WTC11 (cell line): Measurements from ENCODE around the gene GADL1. TPM values are rescaled to one million over a fixed set of nuclear protein-coding genes. Genes with fewer than 3 reads are reported as not detected.

ENCODE experiments used
- ATAC-seq: fragments of 200-7000 bp; cut with Tn5 transposase; 2 replicates; pipeline ENCODE4 v1.10.0; 2021; ENCODE audit warnings: mild to moderate bottlenecking, moderate library complexity
- CTCF ChIA-PET: fragments of 300-600 bp; sonication (Branson Sonifier 250); formaldehyde crosslinking; loops from one replicate; lab custom pipeline; 2021; ENCODE audit warnings: antibody characterized with exemption; lab: Charles Lee
- POLR2A ChIA-PET: fragments of 350-600 bp; sonication (Branson Sonifier 250); formaldehyde crosslinking; loops from one replicate; lab custom pipeline; 2021; ENCODE audit warnings: antibody characterized with exemption; lab: Charles Lee
- DNase-seq: peaks from one replicate; pipeline ENCODE4 v3.0.0; 2021; ENCODE audit warnings: low spot score
- H3K27ac Mint-ChIP-seq: 2 replicates; pipeline ENCODE4 v1.8.0; 2021; ENCODE audit warnings: mixed read lengths
- H3K27me3 Mint-ChIP-seq: 2 replicates; pipeline ENCODE4 v1.8.0; 2021; ENCODE audit warnings: low read depth, mild to moderate bottlenecking, moderate library complexity, mixed read lengths
- H3K36me3 Mint-ChIP-seq: 2 replicates; pipeline ENCODE4 v1.8.0; 2021; ENCODE audit warnings: mixed read lengths
- H3K4me1 Mint-ChIP-seq: 2 replicates; pipeline ENCODE4 v1.8.0; 2022; ENCODE audit warnings: mixed read lengths
- H3K4me3 Mint-ChIP-seq: 2 replicates; pipeline ENCODE4 v1.8.0; 2021; ENCODE audit warnings: mild to moderate bottlenecking, moderate library complexity, mixed read lengths
- H3K9me3 Mint-ChIP-seq: 2 replicates; pipeline ENCODE4 v1.8.0; 2021; ENCODE audit warnings: mixed read lengths
- CREB1 ChIP-seq: sonication (generic); formaldehyde crosslinking; IDR thresholded peaks from 2 replicates; pipeline ENCODE4 v1.8.0; 2023; ENCODE audit warnings: mild to moderate bottlenecking, missing genetic modification reagents
- EMX1 ChIP-seq: fragments of 250-450 bp; sonication (Bioruptor Pico); IDR thresholded peaks from 2 replicates; pipeline ENCODE4 v1.8.0; 2021; ENCODE audit warnings: mild to moderate bottlenecking
- FOXP1 ChIP-seq: sonication (generic); formaldehyde crosslinking; IDR thresholded peaks from 2 replicates; pipeline ENCODE4 v1.8.0; 2022; ENCODE audit warnings: missing genetic modification reagents, mild to moderate bottlenecking, moderate library complexity, borderline replicate concordance
- JAZF1 ChIP-seq: fragments of 250-450 bp; sonication (Bioruptor Pico); IDR thresholded peaks from 2 replicates; pipeline ENCODE4 v1.9.0; 2021; ENCODE audit warnings: moderate library complexity, mild to moderate bottlenecking, inconsistent platforms
- MYBL2 ChIP-seq: sonication (generic); formaldehyde crosslinking; IDR thresholded peaks from 2 replicates; pipeline ENCODE4 v1.8.1; 2023; ENCODE audit warnings: mild to moderate bottlenecking, moderate library complexity, missing genetic modification reagents
- NFYB ChIP-seq: sonication (generic); formaldehyde crosslinking; conservative IDR thresholded peaks from 2 replicates; pipeline ENCODE4 v1.8.0; 2022; ENCODE audit warnings: low read depth, missing genetic modification reagents
- NR1H2 ChIP-seq: sonication (generic); formaldehyde crosslinking; IDR thresholded peaks from 2 replicates; pipeline ENCODE4 v1.9.0; 2021; ENCODE audit warnings: mild to moderate bottlenecking, moderate library complexity, missing genetic modification reagents
- RORB ChIP-seq: fragments of 250-450 bp; sonication (Bioruptor Pico); IDR thresholded peaks from 2 replicates; pipeline ENCODE4 v1.9.0; 2021; ENCODE audit warnings: mild to moderate bottlenecking
- TEAD4 ChIP-seq: sonication (generic); formaldehyde crosslinking; IDR thresholded peaks from 2 replicates; pipeline ENCODE4 v1.8.0; 2022; ENCODE audit warnings: mild to moderate bottlenecking, missing genetic modification reagents
- ZBTB21 ChIP-seq: sonication (generic); formaldehyde crosslinking; IDR thresholded peaks from 2 replicates; pipeline ENCODE4 v1.8.1; 2023; ENCODE audit warnings: mild to moderate bottlenecking, missing genetic modification reagents, borderline replicate concordance
- ZNF138 ChIP-seq: sonication (generic); formaldehyde crosslinking; conservative IDR thresholded peaks from 2 replicates; pipeline ENCODE4 v1.8.1; 2022; ENCODE audit warnings: mild to moderate bottlenecking, moderate library complexity, missing genetic modification reagents
- ZNF219 ChIP-seq: sonication (generic); formaldehyde crosslinking; IDR thresholded peaks from 2 replicates; pipeline ENCODE4 v1.8.0; 2023; ENCODE audit warnings: missing genetic modification reagents, mild to moderate bottlenecking, borderline replicate concordance
- ZNF232 ChIP-seq: sonication (generic); formaldehyde crosslinking; IDR thresholded peaks from 2 replicates; pipeline ENCODE4 v1.8.0; 2022; ENCODE audit warnings: mild to moderate bottlenecking, missing genetic modification reagents
- ZNF396 ChIP-seq: fragments of 250-450 bp; sonication (Bioruptor Pico); IDR thresholded peaks from 2 replicates; pipeline ENCODE4 v1.8.0; 2021; ENCODE audit warnings: mild to moderate bottlenecking, moderate library complexity, borderline replicate concordance
- total RNA-seq: library from RNA; stranded (reverse); gene quantifications from 3 replicates; pipeline ENCODE4 v1.2.3, GENCODE V29; 2021
- TF ChIP-seq, protein P1 (sequence below): fragments of 200-600 bp; IDR thresholded peaks from 2 replicates; pipeline ENCODE4 v1.8.0; 2022; ENCODE audit warnings: antibody characterized with exemption
- TF ChIP-seq, protein P2 (sequence below): sonication (generic); formaldehyde crosslinking; conservative IDR thresholded peaks from 2 replicates; pipeline ENCODE4 v1.8.1; 2022; ENCODE audit warnings: mild to moderate bottlenecking, missing genetic modification reagents
- TF ChIP-seq, protein P3 (sequence below): fragments of 250-450 bp; sonication (Bioruptor Pico); IDR thresholded peaks from 2 replicates; pipeline ENCODE4 v1.9.0; 2021; ENCODE audit warnings: mild to moderate bottlenecking, borderline replicate concordance
- TF ChIP-seq, protein P4 (sequence below): fragments of 250-450 bp; sonication (Bioruptor Pico); IDR thresholded peaks from 2 replicates; pipeline ENCODE4 v2.1.2; 2022; ENCODE audit warnings: mild to moderate bottlenecking, moderate library complexity
- TF ChIP-seq, protein P5 (sequence below): sonication (generic); formaldehyde crosslinking; IDR thresholded peaks from 2 replicates; pipeline ENCODE4 v1.8.1; 2022; ENCODE audit warnings: low read depth, missing genetic modification reagents, borderline replicate concordance

The GADL1 gene
- total RNA-seq, 1 experiment from 2014 or later, result 0.15 TPM

DNA sequence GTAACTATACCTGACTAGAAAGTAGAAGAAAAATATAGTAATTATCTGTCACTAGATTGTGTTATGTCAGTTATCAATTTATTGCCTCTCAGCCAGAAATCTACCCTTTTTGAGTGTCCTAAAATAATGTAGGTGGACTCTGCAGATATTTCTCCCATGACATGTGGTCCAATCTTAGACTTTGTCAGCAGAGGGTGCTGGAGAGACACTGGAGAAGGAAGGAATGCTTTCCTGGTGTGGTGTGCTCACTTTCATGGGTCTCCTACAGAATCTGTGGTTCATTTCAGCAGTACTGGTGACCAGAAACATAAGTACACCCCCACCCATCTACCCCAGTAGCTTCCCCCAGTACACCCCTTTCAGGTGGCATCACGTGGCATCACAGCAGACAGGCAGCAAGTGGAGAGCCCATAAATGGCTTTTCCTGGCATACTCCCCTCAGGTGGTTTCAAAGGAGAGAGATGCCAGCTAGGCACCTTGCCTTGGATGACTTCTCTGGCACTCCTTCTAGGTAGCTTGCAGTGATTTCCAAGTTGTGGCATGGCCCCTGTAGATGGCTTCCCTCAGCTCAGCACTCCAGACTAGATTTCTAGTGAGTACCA lies 114.7 kb downstream of the GADL1 start:
- H3K36me3 Mint-ChIP-seq, result no peaks in the 10 kb centered on the region
- no peaks in the 10 kb centered on the region for H3K9me3 Mint-ChIP-seq
- ChIA-PET POLR2A (no interaction called here), CTCF (interaction anchor here (1.0 kb wide), 2 partner anchors 9 to 353 kb away, joined by 3 to 4 read pairs; no protein-coding TSS in a partner anchor)
- ATAC-seq, result peak; percentile 92
- TF ChIP-seq, protein P1, sequence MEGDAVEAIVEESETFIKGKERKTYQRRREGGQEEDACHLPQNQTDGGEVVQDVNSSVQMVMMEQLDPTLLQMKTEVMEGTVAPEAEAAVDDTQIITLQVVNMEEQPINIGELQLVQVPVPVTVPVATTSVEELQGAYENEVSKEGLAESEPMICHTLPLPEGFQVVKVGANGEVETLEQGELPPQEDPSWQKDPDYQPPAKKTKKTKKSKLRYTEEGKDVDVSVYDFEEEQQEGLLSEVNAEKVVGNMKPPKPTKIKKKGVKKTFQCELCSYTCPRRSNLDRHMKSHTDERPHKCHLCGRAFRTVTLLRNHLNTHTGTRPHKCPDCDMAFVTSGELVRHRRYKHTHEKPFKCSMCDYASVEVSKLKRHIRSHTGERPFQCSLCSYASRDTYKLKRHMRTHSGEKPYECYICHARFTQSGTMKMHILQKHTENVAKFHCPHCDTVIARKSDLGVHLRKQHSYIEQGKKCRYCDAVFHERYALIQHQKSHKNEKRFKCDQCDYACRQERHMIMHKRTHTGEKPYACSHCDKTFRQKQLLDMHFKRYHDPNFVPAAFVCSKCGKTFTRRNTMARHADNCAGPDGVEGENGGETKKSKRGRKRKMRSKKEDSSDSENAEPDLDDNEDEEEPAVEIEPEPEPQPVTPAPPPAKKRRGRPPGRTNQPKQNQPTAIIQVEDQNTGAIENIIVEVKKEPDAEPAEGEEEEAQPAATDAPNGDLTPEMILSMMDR, result 0 out of 2 replicates have a peak, but pooled peaks have one; percentile 26
- TF ChIP-seq, protein P2, sequence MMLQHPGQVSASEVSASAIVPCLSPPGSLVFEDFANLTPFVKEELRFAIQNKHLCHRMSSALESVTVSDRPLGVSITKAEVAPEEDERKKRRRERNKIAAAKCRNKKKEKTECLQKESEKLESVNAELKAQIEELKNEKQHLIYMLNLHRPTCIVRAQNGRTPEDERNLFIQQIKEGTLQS (CRISPR knock-in tag), result no peak
- no peaks in the 10 kb centered on the region for H3K27me3 Mint-ChIP-seq
- peaks cover 3% of the 10 kb centered on the region for H3K4me1 Mint-ChIP-seq
- DNase-seq, result peak; percentile 40
- H3K27ac Mint-ChIP-seq, result no peak overlapping the region
- no peak overlapping the region for H3K4me3 Mint-ChIP-seq

DNA sequence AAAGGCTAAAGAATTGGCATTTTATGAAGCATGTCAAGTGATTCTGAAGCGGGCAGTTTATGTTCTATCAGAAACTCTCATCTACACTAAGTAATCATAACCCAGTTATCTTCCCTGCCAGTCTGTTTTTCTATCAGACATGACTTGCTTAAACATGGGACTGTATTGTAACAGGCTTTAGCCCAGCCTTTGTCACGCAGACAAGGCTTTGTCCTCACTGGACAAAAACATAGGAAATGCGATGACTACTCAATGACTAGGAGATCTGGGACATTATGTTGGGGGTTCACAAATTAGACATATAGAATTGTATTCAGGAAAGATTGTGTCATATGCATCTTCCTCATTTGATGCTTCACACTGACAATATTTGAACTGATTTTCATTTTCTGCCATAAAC lies 115.5 kb downstream of the GADL1 start:
- Mint-ChIP-seq H3K27ac (no peak overlapping the region), H3K4me3 (no peak overlapping the region), H3K27me3 (no peaks in the 10 kb centered on the region), H3K9me3 (no peaks in the 10 kb centered on the region), H3K36me3 (no peaks in the 10 kb centered on the region), H3K4me1 (peaks cover 3% of the 10 kb centered on the region)
- DNase-seq (no peak), ATAC-seq (no peak)
- TF ChIP-seq, protein P1, result no peak
- TF ChIP-seq RORB, result no peak
- no peak for TF ChIP-seq NFYB (CRISPR knock-in tag)
- no peak for TF ChIP-seq FOXP1
- TF ChIP-seq JAZF1, result no peak
- no peak for TF ChIP-seq EMX1
- ChIA-PET POLR2A (no interaction called here), CTCF (no interaction called here)

DNA sequence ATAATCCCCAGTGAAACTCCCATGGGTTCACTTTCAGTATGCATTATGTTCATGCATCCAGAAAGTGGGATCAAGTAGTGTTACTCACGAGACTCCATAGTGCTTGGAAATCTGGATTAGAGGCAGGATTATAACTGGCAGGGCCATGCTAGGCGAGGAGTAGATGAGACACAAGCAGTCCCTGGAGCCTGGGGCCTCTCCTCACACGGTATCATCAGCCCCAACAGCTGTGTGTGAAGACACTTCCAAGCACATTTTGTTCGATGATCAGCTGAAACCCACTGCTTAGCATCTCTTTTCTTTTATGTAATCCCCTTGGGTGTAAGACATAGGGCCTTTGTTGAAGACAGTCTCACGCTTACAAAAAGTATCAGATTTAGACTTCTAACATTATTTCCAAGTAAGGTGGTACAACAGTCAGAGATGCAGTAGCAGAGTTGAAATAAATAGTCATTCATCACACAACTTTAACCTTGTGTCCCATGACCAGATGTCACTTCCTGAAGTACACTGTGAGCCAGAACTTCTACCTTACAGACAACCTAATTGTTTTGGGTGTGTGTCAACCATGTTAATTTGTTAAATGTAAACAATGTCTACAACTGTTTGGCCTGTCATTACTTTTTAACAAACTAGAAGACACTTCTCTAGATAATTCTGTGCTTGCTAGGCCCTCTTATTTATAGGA lies 116.9 kb downstream of the GADL1 start:
- DNase-seq, result no peak
- Mint-ChIP-seq H3K27me3 (no peaks in the 10 kb centered on the region), H3K9me3 (no peaks in the 10 kb centered on the region), H3K4me1 (peaks cover 3% of the 10 kb centered on the region), H3K27ac (no peak overlapping the region), H3K36me3 (no peaks in the 10 kb centered on the region), H3K4me3 (no peak overlapping the region)
- ATAC-seq, result no peak
- ChIA-PET POLR2A (no interaction called here), CTCF (interaction anchor here (0.7 kb wide), 1 partner anchor 10 kb away, joined by 3 read pairs; no protein-coding TSS in a partner anchor)
- TF ChIP-seq ZNF138 (no peak), NR1H2 (no peak), ZNF232 (CRISPR knock-in tag) (no peak), ZNF219 (no peak), ZNF396 (no peak), CREB1 (CRISPR knock-in tag) (no peak), ZBTB21 (CRISPR knock-in tag) (no peak), TEAD4 (CRISPR knock-in tag) (no peak), EMX1 (no peak), MYBL2 (no peak)
- TF ChIP-seq, protein P3, sequence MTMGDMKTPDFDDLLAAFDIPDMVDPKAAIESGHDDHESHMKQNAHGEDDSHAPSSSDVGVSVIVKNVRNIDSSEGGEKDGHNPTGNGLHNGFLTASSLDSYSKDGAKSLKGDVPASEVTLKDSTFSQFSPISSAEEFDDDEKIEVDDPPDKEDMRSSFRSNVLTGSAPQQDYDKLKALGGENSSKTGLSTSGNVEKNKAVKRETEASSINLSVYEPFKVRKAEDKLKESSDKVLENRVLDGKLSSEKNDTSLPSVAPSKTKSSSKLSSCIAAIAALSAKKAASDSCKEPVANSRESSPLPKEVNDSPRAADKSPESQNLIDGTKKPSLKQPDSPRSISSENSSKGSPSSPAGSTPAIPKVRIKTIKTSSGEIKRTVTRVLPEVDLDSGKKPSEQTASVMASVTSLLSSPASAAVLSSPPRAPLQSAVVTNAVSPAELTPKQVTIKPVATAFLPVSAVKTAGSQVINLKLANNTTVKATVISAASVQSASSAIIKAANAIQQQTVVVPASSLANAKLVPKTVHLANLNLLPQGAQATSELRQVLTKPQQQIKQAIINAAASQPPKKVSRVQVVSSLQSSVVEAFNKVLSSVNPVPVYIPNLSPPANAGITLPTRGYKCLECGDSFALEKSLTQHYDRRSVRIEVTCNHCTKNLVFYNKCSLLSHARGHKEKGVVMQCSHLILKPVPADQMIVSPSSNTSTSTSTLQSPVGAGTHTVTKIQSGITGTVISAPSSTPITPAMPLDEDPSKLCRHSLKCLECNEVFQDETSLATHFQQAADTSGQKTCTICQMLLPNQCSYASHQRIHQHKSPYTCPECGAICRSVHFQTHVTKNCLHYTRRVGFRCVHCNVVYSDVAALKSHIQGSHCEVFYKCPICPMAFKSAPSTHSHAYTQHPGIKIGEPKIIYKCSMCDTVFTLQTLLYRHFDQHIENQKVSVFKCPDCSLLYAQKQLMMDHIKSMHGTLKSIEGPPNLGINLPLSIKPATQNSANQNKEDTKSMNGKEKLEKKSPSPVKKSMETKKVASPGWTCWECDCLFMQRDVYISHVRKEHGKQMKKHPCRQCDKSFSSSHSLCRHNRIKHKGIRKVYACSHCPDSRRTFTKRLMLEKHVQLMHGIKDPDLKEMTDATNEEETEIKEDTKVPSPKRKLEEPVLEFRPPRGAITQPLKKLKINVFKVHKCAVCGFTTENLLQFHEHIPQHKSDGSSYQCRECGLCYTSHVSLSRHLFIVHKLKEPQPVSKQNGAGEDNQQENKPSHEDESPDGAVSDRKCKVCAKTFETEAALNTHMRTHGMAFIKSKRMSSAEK (CRISPR knock-in tag), result no peak
- TF ChIP-seq, protein P4, sequence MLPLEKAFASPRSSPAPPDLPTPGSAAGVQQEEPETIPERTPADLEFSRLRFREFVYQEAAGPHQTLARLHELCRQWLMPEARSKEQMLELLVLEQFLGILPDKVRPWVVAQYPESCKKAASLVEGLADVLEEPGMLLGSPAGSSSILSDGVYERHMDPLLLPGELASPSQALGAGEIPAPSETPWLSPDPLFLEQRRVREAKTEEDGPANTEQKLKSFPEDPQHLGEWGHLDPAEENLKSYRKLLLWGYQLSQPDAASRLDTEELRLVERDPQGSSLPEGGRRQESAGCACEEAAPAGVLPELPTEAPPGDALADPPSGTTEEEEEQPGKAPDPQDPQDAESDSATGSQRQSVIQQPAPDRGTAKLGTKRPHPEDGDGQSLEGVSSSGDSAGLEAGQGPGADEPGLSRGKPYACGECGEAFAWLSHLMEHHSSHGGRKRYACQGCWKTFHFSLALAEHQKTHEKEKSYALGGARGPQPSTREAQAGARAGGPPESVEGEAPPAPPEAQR (CRISPR knock-in tag), result no peak
- TF ChIP-seq, protein P2 (CRISPR knock-in tag), result no peak
- TF ChIP-seq, protein P5, sequence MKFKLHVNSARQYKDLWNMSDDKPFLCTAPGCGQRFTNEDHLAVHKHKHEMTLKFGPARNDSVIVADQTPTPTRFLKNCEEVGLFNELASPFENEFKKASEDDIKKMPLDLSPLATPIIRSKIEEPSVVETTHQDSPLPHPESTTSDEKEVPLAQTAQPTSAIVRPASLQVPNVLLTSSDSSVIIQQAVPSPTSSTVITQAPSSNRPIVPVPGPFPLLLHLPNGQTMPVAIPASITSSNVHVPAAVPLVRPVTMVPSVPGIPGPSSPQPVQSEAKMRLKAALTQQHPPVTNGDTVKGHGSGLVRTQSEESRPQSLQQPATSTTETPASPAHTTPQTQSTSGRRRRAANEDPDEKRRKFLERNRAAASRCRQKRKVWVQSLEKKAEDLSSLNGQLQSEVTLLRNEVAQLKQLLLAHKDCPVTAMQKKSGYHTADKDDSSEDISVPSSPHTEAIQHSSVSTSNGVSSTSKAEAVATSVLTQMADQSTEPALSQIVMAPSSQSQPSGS, result no peak
